ENCODE results near the gene ENO4. TPM values are rescaled to one million over a fixed set of nuclear protein-coding genes. Genes with fewer than 3 reads are reported as not detected.

The ENO4 gene
- total RNA-seq, 1 experiment from 2014 or later: 0.22 TPM

GRCh38 chr10:116907245-116907987, 58.1 kb downstream of the ENO4 start:
- no peaks in the 10 kb centered on the region for H4K20me1 ChIP-seq (ENCODE audit: insufficient read depth)
- BruUV-seq (replicated peaks): no TSS peak
- H3K9me2 ChIP-seq (ENCODE audit: insufficient read depth): no peaks in the 10 kb centered on the region
- H3K79me2 ChIP-seq (ENCODE audit: insufficient read depth, low read length): no peaks in the 10 kb centered on the region
- H3K4me2 ChIP-seq (ENCODE audit: low read length): no peak overlapping the region
- no peak overlapping the region for H2AFZ ChIP-seq (ENCODE audit: low read depth, low read length, poor library complexity, severe bottlenecking)
- ChIA-PET POLR2A (no interaction called here), CTCF (no interaction called here), RAD21 (ENCODE audit: low non-redundant PET in 1 of 2, low total read pairs in 2 of 2, uncharacterized antibody in 2 of 2, unreplicated experiment in 2 of 2) (no interaction called here)
- no peaks in the 10 kb centered on the region for H3K27me3 ChIP-seq (ENCODE audit: insufficient read depth, low read length)
- H3K9me3 ChIP-seq (ENCODE audit: control insufficient read depth in 1 of 2, insufficient read depth in 1 of 2, low read depth in 1 of 2, low read length in 2 of 2): no peaks in the 10 kb centered on the region
- H3K27ac ChIP-seq (ENCODE audit: low read depth, low read length): no peak overlapping the region
- ATAC-seq (no peak), DNase-seq (ENCODE audit: low read depth, low spot score) (no peak)
- intact Hi-C loops (cut with micrococcal nuclease): no loop called here
- H3K4me1 ChIP-seq (ENCODE audit: control insufficient read depth in 1 of 2, insufficient read depth in 2 of 2, low read length in 2 of 2): no peaks in the 10 kb centered on the region
- H3K4me3 ChIP-seq (replicated peaks in 1 of 2; ENCODE audit: low read depth in 1 of 2, low read length in 2 of 2): no peak overlapping the region
- H3K36me3 ChIP-seq (ENCODE audit: control insufficient read depth in 1 of 2, insufficient read depth in 2 of 2, low read length in 2 of 2): peaks cover 16 to 18% of the 10 kb centered on the region in 2 experiments; a peak in 2 of 4 replicates
- H3K9ac ChIP-seq (ENCODE audit: low read length): no peak overlapping the region
- TF ChIP-seq SIN3A (IDR thresholded peaks at IDR 0.05; ENCODE audit: low read depth): no peak

GRCh38 chr10:116909307-116909706, 60.0 kb downstream of the ENO4 start:
- ChIA-PET CTCF (no interaction called here), RAD21 (ENCODE audit: low non-redundant PET in 1 of 2, low total read pairs in 2 of 2, uncharacterized antibody in 2 of 2, unreplicated experiment in 2 of 2) (no interaction called here), POLR2A (no interaction called here)
- Histone ChIP-seq H4K20me1 (ENCODE audit: insufficient read depth) (no peaks in the 10 kb centered on the region), H3K36me3 (ENCODE audit: control insufficient read depth in 1 of 2, insufficient read depth in 2 of 2, low read length in 2 of 2) (peaks cover 20 to 26% of the 10 kb centered on the region in 2 experiments; a peak in 2 of 4 replicates), H3K9me2 (ENCODE audit: insufficient read depth) (no peaks in the 10 kb centered on the region), H3K4me1 (ENCODE audit: control insufficient read depth in 1 of 2, insufficient read depth in 2 of 2, low read length in 2 of 2) (no peaks in the 10 kb centered on the region), H3K4me3 (replicated peaks in 1 of 2; ENCODE audit: low read depth in 1 of 2, low read length in 2 of 2) (no peak overlapping the region), H3K9ac (ENCODE audit: low read length) (no peak overlapping the region), H3K4me2 (ENCODE audit: low read length) (no peak overlapping the region), H3K27me3 (ENCODE audit: insufficient read depth, low read length) (no peaks in the 10 kb centered on the region), H3K79me2 (ENCODE audit: insufficient read depth, low read length) (no peaks in the 10 kb centered on the region), H3K27ac (ENCODE audit: low read depth, low read length) (no peak overlapping the region), H3K9me3 (ENCODE audit: control insufficient read depth in 1 of 2, insufficient read depth in 1 of 2, low read depth in 1 of 2, low read length in 2 of 2) (no peaks in the 10 kb centered on the region), H2AFZ (ENCODE audit: low read depth, low read length, poor library complexity, severe bottlenecking) (no peak overlapping the region)
- TF ChIP-seq SRF (IDR thresholded peaks at IDR 0.05; ENCODE audit: low read depth) (no peak), CEBPB (IDR thresholded peaks at IDR 0.05; ENCODE audit: low read depth) (no peak), CTCF (IDR thresholded peaks at IDR 0.05 in 2 of 3, conservative IDR thresholded peaks at IDR 0.05 in 1 of 3; ENCODE audit: borderline replicate concordance in 1 of 3, insufficient read depth in 1 of 3, low read depth in 2 of 3, low read length in 2 of 3) (no peak), JUND (IDR thresholded peaks at IDR 0.05) (no peak)
- ATAC-seq: no peak
- intact Hi-C loops (cut with micrococcal nuclease): no loop called here
- no peak for DNase-seq (ENCODE audit: low read depth, low spot score)
- no TSS peak for BruUV-seq (replicated peaks)

Data from HCT116 (cell line).